ENCODE data around the gene SPATA1.
A peak's percentile ranks its signal among the peaks of the same experiment; 100 is the strongest.
"Not testable (repeated sequence)": the region's sequence is repeated elsewhere in the genome, so short reads cannot be mapped to it uniquely, and the experiment has no call there.

The SPATA1 gene

GRCh38 chr1:84505493-84506001 lies 639 bp upstream of the SPATA1 start:
- no peak for TF ChIP-seq CTCF (IDR thresholded peaks at IDR 0.05; ENCODE audit: low read depth, low read length)
- TF ChIP-seq EZH2phosphoT487 (IDR thresholded peaks at IDR 0.05; ENCODE audit: low read depth): no peak
- Histone ChIP-seq H3K27ac (ENCODE audit: low read length) (peak overlapping the region; percentile 92), H2AFZ (ENCODE audit: low read depth, low read length) (no peak overlapping the region; the same call in 1 of the 2 replicates), H3K9me3 (ENCODE audit: insufficient read depth, low read length) (no peaks in the 10 kb centered on the region), H3K4me1 (ENCODE audit: low read length) (peaks cover 15% of the 10 kb centered on the region), H3K9ac (ENCODE audit: low read length) (peak overlapping the region; percentile 92), H4K20me1 (ENCODE audit: insufficient read depth, low read length) (peaks cover 25% of the 10 kb centered on the region), H3K79me2 (ENCODE audit: low read length) (peaks cover 37% of the 10 kb centered on the region), H3K4me3 (ENCODE audit: low read length) (peak overlapping the region; percentile 93), H3K36me3 (replicated peaks; ENCODE audit: low read depth, low read length) (peaks cover 6% of the 10 kb centered on the region), H3K27me3 (ENCODE audit: low read depth, low read length) (no peaks in the 10 kb centered on the region), H3K4me2 (ENCODE audit: low read length) (peak overlapping the region; percentile 83)

GRCh38 chr1:84506729-84507453 lies 705 bp downstream of the SPATA1 start:
- H3K4me2 ChIP-seq (ENCODE audit: low read length): peak overlapping the region; percentile 88
- H2AFZ ChIP-seq (ENCODE audit: low read depth, low read length): peak overlapping the region; percentile 72
- H3K9me3 ChIP-seq (ENCODE audit: insufficient read depth, low read length): no peaks in the 10 kb centered on the region
- H3K36me3 ChIP-seq (replicated peaks; ENCODE audit: low read depth, low read length): peaks cover 3% of the 10 kb centered on the region
- peak overlapping the region; percentile 93 for H3K4me3 ChIP-seq (ENCODE audit: low read length)
- H4K20me1 ChIP-seq (ENCODE audit: insufficient read depth, low read length): peaks cover 25% of the 10 kb centered on the region
- no peak for TF ChIP-seq CTCF (IDR thresholded peaks at IDR 0.05; ENCODE audit: low read depth, low read length)
- no peak for TF ChIP-seq EZH2phosphoT487 (IDR thresholded peaks at IDR 0.05; ENCODE audit: low read depth)
- peak overlapping the region; percentile 92 for H3K9ac ChIP-seq (ENCODE audit: low read length)
- peaks cover 15% of the 10 kb centered on the region for H3K4me1 ChIP-seq (ENCODE audit: low read length)
- H3K27me3 ChIP-seq (ENCODE audit: low read depth, low read length): no peaks in the 10 kb centered on the region
- peaks cover 37% of the 10 kb centered on the region for H3K79me2 ChIP-seq (ENCODE audit: low read length)
- peak overlapping the region; percentile 92 for H3K27ac ChIP-seq (ENCODE audit: low read length)

GRCh38 chr1:84507887-84508286 lies 1.7 kb downstream of the SPATA1 start:
- not testable (repeated sequence) for H3K4me3 ChIP-seq (ENCODE audit: low read length); H3K9ac ChIP-seq (ENCODE audit: low read length); H3K36me3 ChIP-seq (replicated peaks; ENCODE audit: low read depth, low read length); H3K27me3 ChIP-seq (ENCODE audit: low read depth, low read length); H3K27ac ChIP-seq (ENCODE audit: low read length); H3K4me2 ChIP-seq (ENCODE audit: low read length); H3K9me3 ChIP-seq (ENCODE audit: insufficient read depth, low read length); H2AFZ ChIP-seq (ENCODE audit: low read depth, low read length)
- H4K20me1 ChIP-seq (ENCODE audit: insufficient read depth, low read length): peaks cover 20% of the 10 kb centered on the region
- peaks cover 15% of the 10 kb centered on the region for H3K4me1 ChIP-seq (ENCODE audit: low read length)
- H3K79me2 ChIP-seq (ENCODE audit: low read length): peaks cover 28% of the 10 kb centered on the region

GRCh38 chr1:84508510-84508909 lies 2.3 kb downstream of the SPATA1 start:
- Histone ChIP-seq H3K27me3 (ENCODE audit: low read depth, low read length) (no peaks in the 10 kb centered on the region), H3K27ac (ENCODE audit: low read length) (no peak overlapping the region), H3K4me1 (ENCODE audit: low read length) (peaks cover 15% of the 10 kb centered on the region)

More at GRCh38 chr1:84508510-84508909, 2.3 kb downstream of the SPATA1 start:
- peaks cover 22% of the 10 kb centered on the region for H3K79me2 ChIP-seq (ENCODE audit: low read length)
- H3K36me3 ChIP-seq (replicated peaks; ENCODE audit: low read depth, low read length): peaks cover 3% of the 10 kb centered on the region
- no peak overlapping the region for H3K9ac ChIP-seq (ENCODE audit: low read length)
- peaks cover 14% of the 10 kb centered on the region for H4K20me1 ChIP-seq (ENCODE audit: insufficient read depth, low read length)
- no peak for TF ChIP-seq CTCF (IDR thresholded peaks at IDR 0.05; ENCODE audit: low read depth, low read length)
- TF ChIP-seq EZH2phosphoT487 (IDR thresholded peaks at IDR 0.05; ENCODE audit: low read depth): no peak
- no peak overlapping the region for H2AFZ ChIP-seq (ENCODE audit: low read depth, low read length)
- no peaks in the 10 kb centered on the region for H3K9me3 ChIP-seq (ENCODE audit: insufficient read depth, low read length)
- no peak overlapping the region for H3K4me3 ChIP-seq (ENCODE audit: low read length)
- no peak overlapping the region for H3K4me2 ChIP-seq (ENCODE audit: low read length)
